ENCODE data around the gene MTHFR.
"Not testable (repeated sequence)": the region's sequence is repeated elsewhere in the genome, so short reads cannot be mapped to it uniquely, and the experiment has no call there.

MTHFR gene

GRCh38 chr1:11817192-11817591 lies 11.4 kb upstream of the MTHFR start:
- ATAC-seq (replicated peaks) (no peak), DNase-seq (no peak)
- no peaks in the 10 kb centered on the region for H3K9me3 Mint-ChIP-seq
- peak overlapping the region; percentile 86 for H3K27ac Mint-ChIP-seq
- peaks cover 49 to 64% of the 10 kb centered on the region in 2 donors for H3K36me3 Mint-ChIP-seq
- H3K4me1 Mint-ChIP-seq: peaks cover 23 to 57% of the 10 kb centered on the region in 2 donors
- H3K4me3 Mint-ChIP-seq: no peak overlapping the region
- no peaks in the 10 kb centered on the region for H3K27me3 Mint-ChIP-seq

- H3K4me3 Mint-ChIP-seq: peak overlapping the region in 1 of 2 donors; percentile 39
- ATAC-seq (replicated peaks) (no peak), DNase-seq (no peak)
- H3K27me3 Mint-ChIP-seq: no peaks in the 10 kb centered on the region
- H3K4me1 Mint-ChIP-seq: peaks cover 32 to 79% of the 10 kb centered on the region in 2 donors
- no peaks in the 10 kb centered on the region for H3K9me3 Mint-ChIP-seq
- H3K27ac Mint-ChIP-seq: peak overlapping the region; percentile 75
- peaks cover 55 to 66% of the 10 kb centered on the region in 2 donors for H3K36me3 Mint-ChIP-seq
Measured at GRCh38 chr1:11813021-11813420, 7.3 kb upstream of the MTHFR start.

DNA sequence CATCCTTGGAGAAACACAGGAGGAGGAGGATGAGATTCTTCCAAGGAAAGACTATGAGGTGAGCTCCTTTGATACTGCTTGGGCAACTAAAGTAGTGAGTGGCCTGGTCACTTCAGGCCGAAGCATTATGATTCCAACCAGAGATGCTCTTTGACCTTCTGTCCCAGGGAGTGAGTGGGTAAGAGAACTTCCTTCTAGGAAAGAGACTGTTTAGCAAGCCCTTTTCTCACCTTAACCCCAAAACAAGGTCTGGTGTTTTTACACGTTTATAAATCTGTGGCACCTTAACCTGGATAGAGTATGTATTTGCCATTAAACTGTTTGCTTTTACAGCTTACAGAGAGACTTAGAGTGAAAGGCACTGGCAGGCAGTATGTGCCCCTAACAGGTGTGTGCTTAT lies 1.4 kb upstream of the MTHFR start:
- peaks cover 44 to 59% of the 10 kb centered on the region in 2 donors for H3K36me3 Mint-ChIP-seq
- no peaks in the 10 kb centered on the region for H3K27me3 Mint-ChIP-seq
- H3K9me3 Mint-ChIP-seq: no peaks in the 10 kb centered on the region
- peaks cover 35 to 78% of the 10 kb centered on the region in 2 donors for H3K4me1 Mint-ChIP-seq
- peak overlapping the region; percentile 97 for H3K27ac Mint-ChIP-seq
- DNase-seq (no peak), ATAC-seq (replicated peaks) (no peak)
- H3K4me3 Mint-ChIP-seq: peak overlapping the region; percentile 89 to 90

DNA sequence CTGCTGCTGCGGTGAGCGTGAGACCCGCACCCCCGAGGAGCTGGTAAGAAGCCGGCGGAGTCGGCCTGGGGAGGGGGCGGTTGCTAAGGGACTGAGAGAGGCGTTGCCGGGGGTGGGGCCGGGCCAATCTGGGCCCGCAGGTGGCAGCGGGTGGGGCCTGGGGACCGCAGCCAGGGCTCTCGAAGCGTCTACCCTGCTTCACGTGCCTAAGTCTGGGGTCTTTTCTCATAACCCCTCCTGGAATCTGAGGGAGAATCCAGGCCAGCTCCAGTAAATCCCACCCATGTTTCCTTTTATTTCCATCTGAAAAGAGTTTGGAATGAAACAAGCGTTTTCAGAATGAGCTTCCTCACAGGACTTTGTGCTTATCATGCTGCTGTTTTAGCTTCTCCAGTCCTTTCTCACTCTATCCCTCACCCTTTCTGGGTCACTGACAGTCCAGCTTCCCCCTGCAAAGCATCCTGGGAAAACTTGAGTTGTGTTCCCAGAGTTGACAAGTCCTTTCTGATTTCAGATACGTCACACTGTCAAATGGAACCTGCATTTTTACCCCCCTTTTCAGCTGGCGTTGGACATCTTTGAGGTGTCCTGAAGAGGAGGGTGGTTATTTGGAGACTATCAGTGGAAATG lies 658 bp upstream of the MTHFR start:
- Mint-ChIP-seq H3K9me3 (no peaks in the 10 kb centered on the region), H3K4me1 (peaks cover 33 to 78% of the 10 kb centered on the region in 2 donors), H3K27ac (peak overlapping the region; percentile 97), H3K27me3 (no peaks in the 10 kb centered on the region), H3K4me3 (peak overlapping the region; percentile 89 to 90), H3K36me3 (peaks cover 42 to 58% of the 10 kb centered on the region in 2 donors)
- no peak for DNase-seq
- peak; percentile 62 to 64 for ATAC-seq (replicated peaks)

GRCh38 chr1:11804666-11805421 lies 920 bp downstream of the MTHFR start:
- H3K27ac Mint-ChIP-seq: peak overlapping the region; percentile 97
- no peak for ATAC-seq (replicated peaks)
- peaks cover 47 to 68% of the 10 kb centered on the region in 2 donors for H3K36me3 Mint-ChIP-seq
- no peak for DNase-seq
- peak overlapping the region; percentile 89 to 90 for H3K4me3 Mint-ChIP-seq
- H3K4me1 Mint-ChIP-seq: peaks cover 31 to 77% of the 10 kb centered on the region in 2 donors
- no peaks in the 10 kb centered on the region for H3K9me3 Mint-ChIP-seq
- H3K27me3 Mint-ChIP-seq: no peaks in the 10 kb centered on the region

DNA sequence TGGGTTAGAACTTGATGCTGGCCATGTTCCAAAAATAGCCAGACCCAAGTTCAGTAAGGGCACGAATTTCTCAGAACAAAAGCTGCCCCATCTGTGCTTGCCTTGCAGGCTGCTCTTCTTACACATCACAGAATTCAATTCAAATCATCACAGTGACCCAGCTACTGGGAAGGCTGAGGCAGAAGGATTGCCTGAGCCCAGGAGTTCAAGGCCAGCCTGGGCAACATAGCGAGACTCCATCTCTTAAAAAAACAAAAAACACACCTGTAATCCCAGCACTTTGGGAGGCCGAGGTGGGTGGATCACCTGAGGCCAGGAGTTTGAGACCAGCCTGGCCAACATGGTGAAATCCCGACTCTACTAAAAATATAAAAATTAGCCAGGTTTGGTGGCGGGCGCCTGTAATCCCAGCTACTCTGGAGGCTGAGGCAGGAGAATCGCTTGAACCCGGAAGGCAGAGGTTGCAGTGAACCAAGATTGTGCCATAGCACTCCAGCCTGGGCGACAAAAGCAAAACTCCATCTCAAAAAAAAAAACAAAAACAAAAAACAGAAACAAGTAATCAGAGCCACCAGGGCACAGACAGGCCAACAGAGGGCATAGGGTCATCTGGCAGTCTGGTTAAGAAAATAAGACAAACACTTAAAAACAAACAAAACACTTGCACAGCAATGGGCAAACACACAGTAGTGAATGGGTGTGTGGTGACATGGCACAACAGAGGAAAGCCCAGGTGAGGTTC lies 1.7 kb downstream of the MTHFR start:
- Mint-ChIP-seq H3K27ac (peak overlapping the region; percentile 88), H3K4me3 (peak overlapping the region; percentile 89 to 90), H3K36me3 (peaks cover 44 to 68% of the 10 kb centered on the region in 2 donors), H3K4me1 (peaks cover 26 to 70% of the 10 kb centered on the region in 2 donors)
- DNase-seq; H3K9me3 Mint-ChIP-seq; ATAC-seq (replicated peaks); H3K27me3 Mint-ChIP-seq: not testable (repeated sequence)

DNA sequence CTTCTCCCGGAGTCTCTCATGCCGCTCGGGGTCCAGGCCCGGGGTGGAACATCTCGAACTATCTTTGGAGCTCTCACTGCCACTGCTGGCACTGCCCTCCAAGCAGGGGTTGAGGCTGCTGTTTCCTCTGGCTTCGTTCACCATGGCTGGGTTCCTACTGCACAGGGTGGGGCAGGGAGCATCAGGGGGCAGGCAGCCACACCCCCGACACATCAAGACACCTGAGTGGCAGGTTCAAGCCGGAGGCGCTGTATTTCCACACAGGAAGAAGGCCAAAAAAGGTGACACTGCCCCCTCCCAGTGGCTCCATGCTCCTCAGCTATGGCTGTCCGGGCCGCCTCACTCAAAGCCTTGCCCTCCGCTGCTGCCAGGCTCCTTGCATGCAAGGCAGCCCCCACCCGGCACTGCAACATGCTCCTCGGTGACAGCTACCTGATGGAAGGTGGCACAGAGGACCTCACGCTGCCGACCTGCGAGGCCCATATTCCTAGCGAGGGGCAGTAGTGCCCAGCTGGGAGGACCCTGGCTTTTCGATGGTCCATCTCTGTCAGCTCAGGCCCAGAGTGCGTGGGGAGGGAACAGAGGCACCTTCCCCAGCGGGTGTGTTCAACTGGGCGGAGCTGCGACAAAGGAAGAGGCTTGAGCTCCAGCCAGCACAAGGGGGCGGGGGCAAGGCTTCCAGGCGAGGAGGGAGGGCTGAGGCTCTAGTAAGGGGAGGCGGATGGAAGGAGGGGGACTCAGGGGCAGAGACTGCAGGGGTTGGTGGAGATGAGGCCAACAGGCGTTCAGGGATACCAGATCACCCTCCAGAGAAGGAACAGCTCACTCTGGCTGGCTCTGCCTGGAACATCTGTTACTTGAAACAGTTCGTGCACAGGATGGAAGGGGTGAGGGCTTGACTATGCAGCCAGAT lies 2.5 kb downstream of the MTHFR start:
- Mint-ChIP-seq H3K27ac (peak overlapping the region; percentile 88), H3K9me3 (no peaks in the 10 kb centered on the region), H3K4me3 (peak overlapping the region; percentile 89 to 90), H3K36me3 (peaks cover 41 to 64% of the 10 kb centered on the region in 2 donors), H3K4me1 (peaks cover 26 to 61% of the 10 kb centered on the region in 2 donors), H3K27me3 (no peaks in the 10 kb centered on the region)
- DNase-seq (peak; percentile 62), ATAC-seq (replicated peaks) (peak; percentile 38 to 43)

DNA sequence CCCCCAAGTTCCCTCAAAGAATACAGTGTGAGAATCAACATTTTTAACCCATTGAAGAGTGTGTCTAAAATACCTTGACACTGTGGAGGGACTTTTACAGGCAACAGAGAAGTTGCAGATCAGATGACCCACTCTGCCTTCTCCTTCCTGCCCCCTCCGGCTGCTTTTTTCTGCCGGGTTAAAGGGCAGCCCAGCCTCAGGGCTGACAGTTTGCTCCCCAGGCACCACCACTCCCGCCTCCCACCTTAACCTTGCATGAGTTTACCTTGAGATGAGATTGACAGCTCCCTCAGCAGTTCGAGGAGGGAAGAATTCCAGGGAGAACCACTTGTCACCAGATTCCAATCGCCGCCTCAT lies 3.2 kb downstream of the MTHFR start:
- Mint-ChIP-seq H3K9me3 (no peaks in the 10 kb centered on the region), H3K4me1 (peaks cover 24 to 55% of the 10 kb centered on the region in 2 donors), H3K4me3 (peak overlapping the region; percentile 89 to 90), H3K36me3 (peaks cover 36 to 59% of the 10 kb centered on the region in 2 donors), H3K27ac (peak overlapping the region; percentile 88), H3K27me3 (no peaks in the 10 kb centered on the region)
- no peak for ATAC-seq (replicated peaks)
- DNase-seq: no peak

- H3K9me3 Mint-ChIP-seq: no peaks in the 10 kb centered on the region
- DNase-seq (no peak), ATAC-seq (replicated peaks) (no peak)
- H3K36me3 Mint-ChIP-seq: peaks cover 41 to 61% of the 10 kb centered on the region in 2 donors
- H3K27ac Mint-ChIP-seq: peak overlapping the region; percentile 51
- H3K4me3 Mint-ChIP-seq: peak overlapping the region in 1 of 2 donors; percentile 61
- no peaks in the 10 kb centered on the region for H3K27me3 Mint-ChIP-seq
- H3K4me1 Mint-ChIP-seq: peaks cover 25 to 53% of the 10 kb centered on the region in 2 donors
Measured at GRCh38 chr1:11800756-11801433, 4.9 kb downstream of the MTHFR start.

DNA sequence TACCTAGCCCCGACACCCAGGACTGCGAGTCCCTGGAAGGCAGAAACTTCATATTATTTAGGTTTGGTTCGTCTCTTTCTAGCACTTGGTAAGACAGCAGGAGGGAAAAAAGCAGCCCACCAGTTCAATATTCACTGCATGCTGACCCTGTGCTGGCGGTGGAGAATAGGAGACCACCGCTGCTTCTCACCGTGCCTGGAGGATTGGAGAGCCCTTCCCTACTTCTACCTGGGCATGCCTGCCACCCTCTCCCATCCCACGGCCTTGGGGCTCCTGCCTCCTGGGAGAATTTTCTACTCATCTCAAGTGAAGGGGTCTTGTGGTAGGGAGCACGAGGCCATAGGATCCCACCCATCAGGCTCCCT lies 5.4 kb downstream of the MTHFR start:
- DNase-seq: no peak
- H3K4me3 Mint-ChIP-seq: no peak overlapping the region
- no peak for ATAC-seq (replicated peaks)
- H3K27ac Mint-ChIP-seq: no peak overlapping the region
- H3K4me1 Mint-ChIP-seq: peaks cover 25 to 53% of the 10 kb centered on the region in 2 donors
- no peaks in the 10 kb centered on the region for H3K9me3 Mint-ChIP-seq
- H3K27me3 Mint-ChIP-seq: no peaks in the 10 kb centered on the region
- peaks cover 46 to 66% of the 10 kb centered on the region in 2 donors for H3K36me3 Mint-ChIP-seq

GRCh38 chr1:11799896-11800295 lies 5.9 kb downstream of the MTHFR start:
- H3K9me3 Mint-ChIP-seq: no peaks in the 10 kb centered on the region
- ATAC-seq (replicated peaks) (no peak), DNase-seq (no peak)
- peaks cover 25 to 53% of the 10 kb centered on the region in 2 donors for H3K4me1 Mint-ChIP-seq
- no peak overlapping the region for H3K27ac Mint-ChIP-seq
- H3K27me3 Mint-ChIP-seq: no peaks in the 10 kb centered on the region
- H3K4me3 Mint-ChIP-seq: no peak overlapping the region
- peaks cover 47 to 70% of the 10 kb centered on the region in 2 donors for H3K36me3 Mint-ChIP-seq

DNA sequence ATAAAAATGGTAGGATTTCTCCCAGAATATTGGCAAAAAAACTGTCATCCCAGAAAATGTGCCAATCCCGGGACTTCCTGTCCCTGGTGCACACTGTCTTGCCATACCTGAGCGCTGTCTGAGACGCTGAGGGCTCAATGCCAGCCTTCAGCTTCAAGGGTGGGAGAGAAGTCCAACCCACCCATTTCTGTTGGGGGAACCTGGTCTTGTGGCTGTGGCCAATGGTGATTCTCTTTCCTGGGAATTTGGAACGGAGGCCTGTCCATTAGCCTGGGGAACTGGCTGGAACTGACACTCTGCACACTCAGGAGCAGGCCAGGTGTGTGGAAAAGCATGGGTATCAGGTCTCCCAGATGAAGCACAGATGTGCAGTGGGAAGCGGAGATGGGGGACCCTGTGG lies 6.7 kb downstream of the MTHFR start:
- Mint-ChIP-seq H3K9me3 (no peaks in the 10 kb centered on the region), H3K27ac (peak overlapping the region; percentile 79), H3K4me3 (no peak overlapping the region), H3K27me3 (no peaks in the 10 kb centered on the region), H3K4me1 (peaks cover 24 to 45% of the 10 kb centered on the region in 2 donors), H3K36me3 (peaks cover 54 to 73% of the 10 kb centered on the region in 2 donors)
- ATAC-seq (replicated peaks) (no peak), DNase-seq (no peak)

GRCh38 chr1:11797525-11798216 lies 8.1 kb downstream of the MTHFR start:
- Mint-ChIP-seq H3K27ac (no peak overlapping the region), H3K4me3 (no peak overlapping the region), H3K27me3 (no peaks in the 10 kb centered on the region), H3K9me3 (no peaks in the 10 kb centered on the region), H3K36me3 (peaks cover 48 to 64% of the 10 kb centered on the region in 2 donors), H3K4me1 (peaks cover 12 to 32% of the 10 kb centered on the region in 2 donors)
- ATAC-seq (replicated peaks): no peak
- DNase-seq: no peak
